Naive thymus-derived CD8-positive, alpha-beta T cell (primary cell): Measurements from ENCODE around the gene CASR. TPM values are rescaled to one million over a fixed set of nuclear protein-coding genes. Genes with fewer than 3 reads are reported as not detected.

Source experiments
- ATAC-seq, 2 donors: fragments of 150-1000 bp; cut with Tn5 transposase in 1 of 2; sonication (Bioruptor Pico), chemical (Tn5 transposase) in 1 of 2; 1 replicate in 1 of 2; 2 replicates in 1 of 2; pipeline ENCODE4 v1.10.0; 2021; ENCODE audit warnings: mild to moderate bottlenecking in 2 of 2, moderate library complexity in 2 of 2
- POLR2A ChIA-PET: fragments of 350-600 bp; sonication (Branson Sonifier 250); formaldehyde crosslinking; loops from one replicate; lab custom pipeline; 2021; ENCODE audit warnings: antibody characterized with exemption; lab: Charles Lee
- DNase-seq, 10 donors: peaks; one replicate each; pipeline versions ENCODE4 v3.0.0 to v3.0.0-alpha.2; 2020 to 2022
- H3K27ac Mint-ChIP-seq, 10 donors: one replicate each; pipeline ENCODE4 v1.8.0; 2020 to 2022; ENCODE audit warnings: mild to moderate bottlenecking in 10 of 10, mixed read lengths in 10 of 10, moderate library complexity in 4 of 10, inconsistent platforms in 1 of 10
- H3K27me3 Mint-ChIP-seq, 5 donors: one replicate each; pipeline ENCODE4 v1.8.0; 2021 to 2022; ENCODE audit warnings: mixed read lengths in 5 of 5
- H3K36me3 Mint-ChIP-seq, 3 donors: one replicate each; pipeline ENCODE4 v1.8.0; 2020 to 2022; ENCODE audit warnings: mixed read lengths in 3 of 3, mild to moderate bottlenecking in 2 of 3, inconsistent platforms in 1 of 3
- H3K4me1 Mint-ChIP-seq, 4 donors: one replicate each; pipeline ENCODE4 v1.8.0; 2021 to 2022; ENCODE audit warnings: mixed read lengths in 4 of 4
- H3K4me3 Mint-ChIP-seq, 10 donors: one replicate each; pipeline ENCODE4 v1.8.0; 2020 to 2022; ENCODE audit warnings: mild to moderate bottlenecking in 10 of 10, mixed read lengths in 10 of 10, moderate library complexity in 6 of 10, inconsistent platforms in 1 of 10
- H3K9me3 Mint-ChIP-seq, 9 donors: one replicate each; pipeline ENCODE4 v1.8.0; 2020 to 2022; ENCODE audit warnings: mixed read lengths in 9 of 9, mild to moderate bottlenecking in 3 of 9, inconsistent platforms in 1 of 9, moderate library complexity in 1 of 9
- polyA plus RNA-seq, 3 donors: library from polyadenylated mRNA; unstranded; fragments of 300-500 nt; fragmentation: Illumina TruSeq; gene quantifications; one replicate each; pipeline ENCODE4 v1.2.3, GENCODE V29; 2021
- total RNA-seq, 8 experiments: library from RNA in 2 of 8; stranded (reverse) in 2 of 8; gene quantifications; one replicate each; pipeline ENCODE4 v1.2.3 and lab custom pipeline; 2021 to 2026

The CASR gene
- total and polyA plus RNA-seq, 5 experiments from 2014 or later = not detected

- peaks cover 15 to 45% (median 24%) of the 10 kb centered on the region in 5 donors for H3K27me3 Mint-ChIP-seq
- peaks cover 0 to 19% (median 0%) of the 10 kb centered on the region in 3 donors for H3K36me3 Mint-ChIP-seq
- POLR2A ChIA-PET = no interaction called here
- H3K9me3 Mint-ChIP-seq = peaks cover 0 to 17% (median 3%) of the 10 kb centered on the region in 9 donors
- H3K4me3 Mint-ChIP-seq = no peak overlapping the region
- H3K27ac Mint-ChIP-seq = no peak overlapping the region
- H3K4me1 Mint-ChIP-seq = no peaks in the 10 kb centered on the region
- DNase-seq = no peak
- ATAC-seq = no peak
Observed at GRCh38 chr3:122219242-122219872, 35.9 kb downstream of the CASR start.

- Mint-ChIP-seq H3K4me3 (no peak overlapping the region), H3K36me3 (peaks cover 0 to 14% (median 0%) of the 10 kb centered on the region in 3 donors), H3K4me1 (peaks cover 2 to 5% (median 3%) of the 10 kb centered on the region in 4 donors), H3K9me3 (peaks cover 0 to 19% (median 8%) of the 10 kb centered on the region in 9 donors), H3K27me3 (peaks cover 0 to 14% (median 3%) of the 10 kb centered on the region in 5 donors), H3K27ac (no peak overlapping the region)
- DNase-seq (no peak), ATAC-seq (no peak)
- POLR2A ChIA-PET = no interaction called here
Observed at GRCh38 chr3:122227036-122227781, 43.7 kb downstream of the CASR start.

- H3K9me3 Mint-ChIP-seq = peaks cover 0 to 8% (median 2%) of the 10 kb centered on the region in 9 donors
- H3K36me3 Mint-ChIP-seq = no peaks in the 10 kb centered on the region
- peaks cover 12 to 26% (median 18%) of the 10 kb centered on the region in 4 donors for H3K4me1 Mint-ChIP-seq
- H3K27ac Mint-ChIP-seq = no peak overlapping the region
- H3K4me3 Mint-ChIP-seq = no peak overlapping the region
- ATAC-seq = no peak
- DNase-seq = no peak
- POLR2A ChIA-PET = no interaction called here
- peaks cover 0 to 17% (median 2%) of the 10 kb centered on the region in 5 donors for H3K27me3 Mint-ChIP-seq
Observed at GRCh38 chr3:122230174-122230573, 46.7 kb downstream of the CASR start.

- no peak for DNase-seq
- POLR2A ChIA-PET = no interaction called here
- Mint-ChIP-seq H3K27ac (peak overlapping the region in 2 of 10 donors; percentile 29 to 31), H3K36me3 (no peaks in the 10 kb centered on the region), H3K9me3 (no peaks in the 10 kb centered on the region), H3K4me3 (no peak overlapping the region), H3K4me1 (peaks cover 12 to 26% (median 18%) of the 10 kb centered on the region in 4 donors), H3K27me3 (peaks cover 0 to 17% (median 2%) of the 10 kb centered on the region in 5 donors)
- ATAC-seq = no peak
Observed at GRCh38 chr3:122231465-122232157, 48.1 kb downstream of the CASR start.

GRCh38 chr3:122232485-122232884, 49.0 kb downstream of the CASR start:
- Mint-ChIP-seq H3K9me3 (no peaks in the 10 kb centered on the region), H3K27me3 (peaks cover 0 to 17% (median 2%) of the 10 kb centered on the region in 5 donors), H3K4me3 (no peak overlapping the region), H3K4me1 (peaks cover 12 to 26% (median 18%) of the 10 kb centered on the region in 4 donors), H3K36me3 (no peaks in the 10 kb centered on the region), H3K27ac (peak overlapping the region in 2 of 10 donors; percentile 31 to 87)
- DNase-seq = no peak
- no peak for ATAC-seq
- POLR2A ChIA-PET = no interaction called here

GRCh38 chr3:122233101-122233952, 49.9 kb downstream of the CASR start:
- Mint-ChIP-seq H3K9me3 (no peaks in the 10 kb centered on the region), H3K27me3 (peaks cover under 1 to 25% (median 4%) of the 10 kb centered on the region in 5 donors), H3K36me3 (no peaks in the 10 kb centered on the region), H3K4me1 (peaks cover 12 to 26% (median 18%) of the 10 kb centered on the region in 4 donors), H3K4me3 (peak overlapping the region in 5 of 10 donors; percentile 2 to 52 (median 40)), H3K27ac (peak overlapping the region in 4 of 10 donors; percentile 16 to 87 (median 40))
- ATAC-seq (peak in 1 of 2 donors; percentile 38), DNase-seq (peak in 1 of 10 donors; percentile 8)
- POLR2A ChIA-PET = no interaction called here

GRCh38 chr3:122234117-122234516, 50.6 kb downstream of the CASR start:
- Mint-ChIP-seq H3K27ac (no peak overlapping the region), H3K27me3 (peaks cover 2 to 26% (median 6%) of the 10 kb centered on the region in 5 donors), H3K36me3 (no peaks in the 10 kb centered on the region), H3K4me3 (no peak overlapping the region), H3K9me3 (no peaks in the 10 kb centered on the region), H3K4me1 (peaks cover 12 to 26% (median 18%) of the 10 kb centered on the region in 4 donors)
- DNase-seq (no peak), ATAC-seq (no peak)
- POLR2A ChIA-PET = no interaction called here

GRCh38 chr3:122235147-122235546, 51.7 kb downstream of the CASR start:
- ATAC-seq = no peak
- H3K36me3 Mint-ChIP-seq = no peaks in the 10 kb centered on the region
- H3K27me3 Mint-ChIP-seq = peaks cover 2 to 26% (median 8%) of the 10 kb centered on the region in 5 donors
- POLR2A ChIA-PET = no interaction called here
- no peak overlapping the region for H3K4me3 Mint-ChIP-seq
- DNase-seq = no peak
- H3K4me1 Mint-ChIP-seq = peaks cover 12 to 26% (median 18%) of the 10 kb centered on the region in 4 donors
- H3K27ac Mint-ChIP-seq = no peak overlapping the region
- H3K9me3 Mint-ChIP-seq = no peaks in the 10 kb centered on the region

- H3K27me3 Mint-ChIP-seq = peaks cover 6 to 22% (median 8%) of the 10 kb centered on the region in 5 donors
- H3K36me3 Mint-ChIP-seq = no peaks in the 10 kb centered on the region
- H3K9me3 Mint-ChIP-seq = no peaks in the 10 kb centered on the region
- peaks cover 0 to 3% (median 0%) of the 10 kb centered on the region in 4 donors for H3K4me1 Mint-ChIP-seq
- POLR2A ChIA-PET = no interaction called here
- DNase-seq = no peak
- H3K4me3 Mint-ChIP-seq = no peak overlapping the region
- ATAC-seq = no peak
- H3K27ac Mint-ChIP-seq = peak overlapping the region in 2 of 10 donors; percentile 7 to 77
Observed at GRCh38 chr3:122239112-122239511, 55.6 kb downstream of the CASR start.

GRCh38 chr3:122245513-122246174, 62.2 kb downstream of the CASR start:
- peak overlapping the region in 9 of 10 donors; percentile 42 to 81 (median 60) for H3K4me3 Mint-ChIP-seq
- no peak overlapping the region for H3K27ac Mint-ChIP-seq

GRCh38 chr3:122246199-122246598, 62.7 kb downstream of the CASR start:
- ATAC-seq = no peak
- Mint-ChIP-seq H3K9me3 (no peaks in the 10 kb centered on the region), H3K4me3 (peak overlapping the region; percentile 34 to 81 (median 56)), H3K27me3 (peaks cover 0 to 5% (median 4%) of the 10 kb centered on the region in 5 donors), H3K36me3 (no peaks in the 10 kb centered on the region), H3K4me1 (peaks cover 1 to 27% (median 11%) of the 10 kb centered on the region in 4 donors), H3K27ac (peak overlapping the region in 1 of 10 donors; percentile 15)
- DNase-seq = no peak
- POLR2A ChIA-PET = no interaction called here

More at GRCh38 chr3:122245513-122246174, 62.2 kb downstream of the CASR start:
- POLR2A ChIA-PET = no interaction called here
- Mint-ChIP-seq H3K27me3 (peaks cover 0 to 10% (median 4%) of the 10 kb centered on the region in 5 donors), H3K4me1 (peaks cover 0 to 27% (median 11%) of the 10 kb centered on the region in 4 donors), H3K36me3 (no peaks in the 10 kb centered on the region), H3K9me3 (no peaks in the 10 kb centered on the region)
- ATAC-seq = no peak
- DNase-seq = peak in 1 of 10 donors; percentile 6
